Astrocyte of the cerebellum (primary cell): ENCODE data around the gene RAI1.

Source experiments
- DNase-seq: peaks from one replicate; pipeline ENCODE4 v3.0.0-alpha.2; 2011; ENCODE audit warnings: low read depth
- H3K4me3 ChIP-seq: 2 replicates; pipeline ENCODE4 v1.5.1; 2011; ENCODE audit warnings: mild to moderate bottlenecking, low read depth, low read length, moderate library complexity
- in situ Hi-C: cut with HindIII; loops from 2 replicates; pipeline ENCODE4 v1.10.0; 2017; ENCODE audit warnings: low sequenced_read_pairs
- TF ChIP-seq, protein P1 (sequence below): IDR thresholded peaks from 2 replicates; pipeline ENCODE4 v1.5.1; 2012; ENCODE audit warnings: low read length, low read depth, moderate library complexity, mild to moderate bottlenecking; ENCODE audit errors: missing control alignments

RAI1 gene

DNA sequence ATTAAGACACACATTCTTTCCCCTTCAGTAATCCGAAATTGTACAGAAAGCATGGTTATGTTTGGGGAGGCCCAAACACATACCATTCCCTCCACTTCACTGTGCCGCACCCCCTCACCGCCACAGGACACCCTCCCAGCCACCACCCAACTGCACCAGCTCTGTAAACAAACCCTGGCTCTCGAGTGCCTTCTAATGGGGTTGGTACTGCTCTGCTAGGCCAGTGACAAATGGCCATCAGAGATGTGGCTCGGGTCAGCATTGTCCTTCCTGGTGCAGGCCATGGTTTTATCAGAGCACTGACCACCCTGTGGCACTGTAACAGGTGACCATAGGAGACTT lies 179.5 kb downstream of the RAI1 start:
- TF ChIP-seq, protein P1, sequence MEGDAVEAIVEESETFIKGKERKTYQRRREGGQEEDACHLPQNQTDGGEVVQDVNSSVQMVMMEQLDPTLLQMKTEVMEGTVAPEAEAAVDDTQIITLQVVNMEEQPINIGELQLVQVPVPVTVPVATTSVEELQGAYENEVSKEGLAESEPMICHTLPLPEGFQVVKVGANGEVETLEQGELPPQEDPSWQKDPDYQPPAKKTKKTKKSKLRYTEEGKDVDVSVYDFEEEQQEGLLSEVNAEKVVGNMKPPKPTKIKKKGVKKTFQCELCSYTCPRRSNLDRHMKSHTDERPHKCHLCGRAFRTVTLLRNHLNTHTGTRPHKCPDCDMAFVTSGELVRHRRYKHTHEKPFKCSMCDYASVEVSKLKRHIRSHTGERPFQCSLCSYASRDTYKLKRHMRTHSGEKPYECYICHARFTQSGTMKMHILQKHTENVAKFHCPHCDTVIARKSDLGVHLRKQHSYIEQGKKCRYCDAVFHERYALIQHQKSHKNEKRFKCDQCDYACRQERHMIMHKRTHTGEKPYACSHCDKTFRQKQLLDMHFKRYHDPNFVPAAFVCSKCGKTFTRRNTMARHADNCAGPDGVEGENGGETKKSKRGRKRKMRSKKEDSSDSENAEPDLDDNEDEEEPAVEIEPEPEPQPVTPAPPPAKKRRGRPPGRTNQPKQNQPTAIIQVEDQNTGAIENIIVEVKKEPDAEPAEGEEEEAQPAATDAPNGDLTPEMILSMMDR = no peak
- DNase-seq = no peak
- no peak overlapping the region for H3K4me3 ChIP-seq
- in situ Hi-C loops = no loop called here
